NT2/D1 (cell line): ENCODE results near the gene FBXL17.

Experiments used
- SUZ12 ChIP-seq: IDR thresholded peaks from 2 replicates; pipeline ENCODE4 v1.6.1; 2011; ENCODE audit not compliant: insufficient read length, insufficient read depth; ENCODE audit errors: extremely low read depth
- YY1 ChIP-seq: IDR thresholded peaks from 2 replicates; pipeline ENCODE4 v1.6.1; 2011; ENCODE audit not compliant: insufficient read length, insufficient read depth

DNA sequence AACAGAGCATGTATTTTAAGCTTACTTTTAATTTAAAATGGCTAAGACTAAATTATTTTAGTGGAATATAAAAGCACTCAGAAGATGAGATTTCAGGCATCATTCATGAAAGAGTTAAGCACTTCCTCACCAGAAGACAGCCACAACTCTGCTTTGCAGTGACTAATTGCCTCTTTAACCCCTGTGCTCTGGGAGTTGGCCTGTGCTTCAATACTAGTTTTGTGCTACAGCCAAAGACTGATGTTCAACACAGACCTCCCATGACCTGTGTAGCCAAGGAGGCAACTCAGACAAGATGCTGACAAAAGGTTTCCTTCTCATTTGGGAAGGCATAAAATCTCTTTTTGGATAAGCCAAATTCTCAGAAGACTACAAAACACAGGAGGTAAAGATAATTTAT lies 353.5 kb downstream of the FBXL17 start:
- no peak for TF ChIP-seq YY1
- TF ChIP-seq SUZ12: no peak
